K562 (cell line): ENCODE results near the gene ISLR2.

ENCODE experiments used
- FOXP4 ChIP-seq: sonication (generic); formaldehyde crosslinking; IDR thresholded peaks from 2 replicates; pipeline ENCODE4 v1.8.0; 2022; ENCODE audit warnings: mild to moderate bottlenecking, missing genetic modification reagents, borderline replicate concordance
- HDAC6 ChIP-seq: IDR thresholded peaks from 2 replicates; pipeline ENCODE4 v1.6.1; 2012; ENCODE audit warnings: low read depth, mild to moderate bottlenecking, control low read depth, inconsistent platforms, low read length, moderate library complexity
- MXI1 ChIP-seq: IDR thresholded peaks from 2 replicates; pipeline ENCODE4 v1.6.1; 2011; ENCODE audit warnings: low read depth, mild to moderate bottlenecking, improper control_type of control experiment, low read length
- NKRF ChIP-seq: fragments of 450-650 bp; IDR thresholded peaks from 2 replicates; pipeline ENCODE4 v1.6.1; 2016; ENCODE audit warnings: borderline replicate concordance
- NR4A1 ChIP-seq, 2 experiments: fragments of 250-450 bp in 1 of 2; fragments of 450-650 bp in 1 of 2; sonication (Bioruptor Pico) in 1 of 2; IDR thresholded peaks; 2 replicates each; pipeline versions ENCODE4 v1.4.0 to v1.6.1; 2016 to 2020; ENCODE audit warnings: mild to moderate bottlenecking in 2 of 2, missing compliant biosample characterization in 1 of 2, missing genetic modification characterization in 1 of 2, moderate library complexity in 1 of 2
- PKNOX1 ChIP-seq: fragments of 450-650 bp; IDR thresholded peaks from 2 replicates; pipeline ENCODE4 v1.6.1; 2016
- PRMT5 ChIP-seq: sonication (generic); formaldehyde crosslinking; IDR thresholded peaks from 2 replicates; pipeline ENCODE4 v1.5.0; 2020; ENCODE audit warnings: missing genetic modification reagents
- SMAD4 ChIP-seq: fragments of 250-450 bp; sonication (Bioruptor Pico); conservative IDR thresholded peaks from 2 replicates; pipeline ENCODE4 v1.8.0; 2021; ENCODE audit warnings: inconsistent platforms, mild to moderate bottlenecking, moderate library complexity
- USF1 ChIP-seq: sonication (generic); formaldehyde crosslinking; IDR thresholded peaks from 2 replicates; pipeline ENCODE4 v1.9.0; 2022; ENCODE audit warnings: mild to moderate bottlenecking, missing genetic modification reagents
- USF2 ChIP-seq: sonication (generic); formaldehyde crosslinking; IDR thresholded peaks from 2 replicates; pipeline ENCODE4 v1.5.0; 2020; ENCODE audit warnings: missing genetic modification reagents
- ZNF561 ChIP-seq: fragments of 450-650 bp; formaldehyde crosslinking; conservative IDR thresholded peaks from 2 replicates; pipeline ENCODE4 v1.4.0; 2020; ENCODE audit warnings: mild to moderate bottlenecking, moderate library complexity
- ZNF778 ChIP-seq: fragments of 450-650 bp; formaldehyde crosslinking; IDR thresholded peaks from 2 replicates; pipeline ENCODE4 v1.4.0; 2020; ENCODE audit warnings: mild to moderate bottlenecking, moderate library complexity
- TF ChIP-seq, protein P1 (sequence below), 3 experiments: IDR thresholded peaks in 2 of 3; conservative IDR thresholded peaks in 1 of 3; 2 replicates each; pipeline ENCODE4 v1.5.1; 2011 to 2012; ENCODE audit warnings: low read length in 3 of 3, mild to moderate bottlenecking in 3 of 3, control low read depth in 2 of 3, improper control_type of control experiment in 1 of 3, inconsistent platforms in 1 of 3, low read depth in 1 of 3, mixed read lengths in 1 of 3, moderate library complexity in 1 of 3; ENCODE audit not compliant: insufficient read depth in 2 of 3

GRCh38 chr15:74180881-74181602 is 50.7 kb downstream of the ISLR2 start:
- TF ChIP-seq USF2 (CRISPR knock-in tag) (no peak), MXI1 (no peak), HDAC6 (no peak), ZNF561 (no peak), FOXP4 (no peak), SMAD4 (CRISPR knock-in tag) (no peak), USF1 (CRISPR knock-in tag) (no peak), NR4A1 (CRISPR knock-in tag; IDR thresholded peaks at IDR 0.05) (no peak), NR4A1 (tag; IDR thresholded peaks at IDR 0.05) (no peak), PRMT5 (CRISPR knock-in tag) (no peak), PKNOX1 (no peak), NKRF (no peak), ZNF778 (CRISPR knock-in tag) (no peak)
- TF ChIP-seq, protein P1, sequence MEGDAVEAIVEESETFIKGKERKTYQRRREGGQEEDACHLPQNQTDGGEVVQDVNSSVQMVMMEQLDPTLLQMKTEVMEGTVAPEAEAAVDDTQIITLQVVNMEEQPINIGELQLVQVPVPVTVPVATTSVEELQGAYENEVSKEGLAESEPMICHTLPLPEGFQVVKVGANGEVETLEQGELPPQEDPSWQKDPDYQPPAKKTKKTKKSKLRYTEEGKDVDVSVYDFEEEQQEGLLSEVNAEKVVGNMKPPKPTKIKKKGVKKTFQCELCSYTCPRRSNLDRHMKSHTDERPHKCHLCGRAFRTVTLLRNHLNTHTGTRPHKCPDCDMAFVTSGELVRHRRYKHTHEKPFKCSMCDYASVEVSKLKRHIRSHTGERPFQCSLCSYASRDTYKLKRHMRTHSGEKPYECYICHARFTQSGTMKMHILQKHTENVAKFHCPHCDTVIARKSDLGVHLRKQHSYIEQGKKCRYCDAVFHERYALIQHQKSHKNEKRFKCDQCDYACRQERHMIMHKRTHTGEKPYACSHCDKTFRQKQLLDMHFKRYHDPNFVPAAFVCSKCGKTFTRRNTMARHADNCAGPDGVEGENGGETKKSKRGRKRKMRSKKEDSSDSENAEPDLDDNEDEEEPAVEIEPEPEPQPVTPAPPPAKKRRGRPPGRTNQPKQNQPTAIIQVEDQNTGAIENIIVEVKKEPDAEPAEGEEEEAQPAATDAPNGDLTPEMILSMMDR (IDR thresholded peaks at IDR 0.05 in 2 of 3, conservative IDR thresholded peaks at IDR 0.05 in 1 of 3; ENCODE audit: insufficient read depth in 2 of 3, low read depth in 1 of 3, low read length in 3 of 3): no peak
